Activated effector memory CD4-positive, alpha-beta T cell treated with Interleukin-2 at 50 U/mL for 16 hours (primary cell): Measurements from ENCODE around the gene SRP54.
"Not testable (repeated sequence)": the region's sequence is repeated elsewhere in the genome, so short reads cannot be mapped to it uniquely, and the experiment has no call there.

Experiments used
- DNase-seq: peaks from one replicate; pipeline ENCODE4 v3.0.0-alpha.2; 2020

Gene SRP54

GRCh38 chr14:35050652-35051051, 67.9 kb downstream of the SRP54 start:
- no peak for DNase-seq

DNA sequence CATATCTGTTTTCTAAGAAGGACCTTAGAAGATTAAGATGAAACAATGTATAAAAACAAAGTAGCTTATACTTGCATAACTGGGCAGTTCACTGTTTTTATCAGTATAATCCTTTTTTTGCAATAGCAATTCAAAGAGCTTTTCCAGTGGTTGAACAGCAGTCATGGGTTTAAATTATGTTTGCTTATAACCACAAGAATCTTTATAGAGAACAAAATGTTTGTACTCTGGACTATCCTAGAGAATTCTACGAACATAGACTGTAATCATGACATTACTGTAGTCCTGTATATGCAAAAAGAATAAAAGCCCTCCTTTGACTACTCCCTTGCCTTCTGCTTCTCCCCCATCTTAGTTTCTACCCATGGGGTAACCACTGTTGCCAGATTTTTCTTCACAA, 69.0 kb downstream of the SRP54 start:
- no peak for DNase-seq

DNA sequence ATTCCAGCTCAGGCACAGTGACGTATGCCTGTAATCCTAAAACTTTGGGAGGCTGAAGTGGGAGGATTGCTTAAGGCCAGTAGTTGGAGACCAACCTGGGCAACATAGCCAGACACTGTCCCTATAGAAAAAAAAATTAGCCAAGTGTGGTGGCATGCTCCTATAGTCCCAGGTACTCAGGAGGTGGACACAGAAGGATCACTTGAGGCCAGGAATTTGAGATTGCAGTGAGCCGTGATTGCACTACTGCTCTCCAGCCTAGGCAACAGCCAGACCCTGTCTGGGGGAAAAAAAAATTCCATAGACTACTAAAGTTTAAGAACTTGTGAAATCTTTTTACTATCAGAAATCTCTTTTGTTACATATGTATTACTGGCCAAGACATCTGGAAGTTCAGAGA, 69.8 kb downstream of the SRP54 start:
- DNase-seq, result no peak

DNA sequence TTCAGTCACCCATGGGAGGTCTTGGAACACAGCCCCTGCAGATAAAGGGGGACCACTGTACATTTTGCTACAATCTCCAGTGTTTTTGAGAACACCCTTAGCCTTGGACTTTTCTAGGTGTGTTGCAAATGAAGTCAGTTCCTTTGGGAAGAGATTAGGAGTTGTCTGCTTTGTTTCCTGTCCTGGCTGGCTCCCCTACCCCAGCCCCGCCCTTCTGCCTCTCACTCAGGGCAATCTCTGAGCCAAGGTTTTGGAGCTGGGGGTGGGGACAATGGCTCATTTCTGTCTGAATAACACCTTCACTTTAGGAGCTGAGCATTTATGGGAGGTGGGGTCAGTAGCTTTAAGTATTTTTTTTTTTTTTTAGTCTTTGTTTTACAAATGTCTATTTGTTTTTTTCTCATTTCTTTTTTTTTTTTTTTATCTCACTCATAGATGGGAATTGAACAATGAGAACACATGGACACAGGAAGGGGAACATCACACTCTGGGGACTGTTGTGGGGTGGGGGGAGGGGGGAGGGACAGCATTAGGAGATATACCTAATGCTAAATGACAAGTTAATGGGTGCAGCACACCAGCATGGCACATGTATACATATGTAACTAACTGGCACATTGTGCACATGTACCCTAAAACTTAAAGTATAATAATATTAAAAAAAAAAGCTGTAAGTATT, 78.5 kb downstream of the SRP54 start:
- DNase-seq, result not testable (repeated sequence)

GRCh38 chr14:35065731-35066130, 82.9 kb downstream of the SRP54 start:
- not testable (repeated sequence) for DNase-seq

- no peak for DNase-seq
These were observed 85.6 kb downstream of the SRP54 start for GRCh38 chr14:35068238-35069012.

GRCh38 chr14:35072226-35072625, 89.4 kb downstream of the SRP54 start:
- no peak for DNase-seq

GRCh38 chr14:35073486-35073885, 90.7 kb downstream of the SRP54 start:
- DNase-seq, result no peak

GRCh38 chr14:35078082-35078481, 95.3 kb downstream of the SRP54 start:
- DNase-seq, result no peak
